GM20000 (cell line): ENCODE measurements around the gene DLX5.

Experiments used
- DNase-seq: peaks from one replicate; pipeline ENCODE4 v3.0.0; 2012; ENCODE audit warnings: low spot score
- TF ChIP-seq, protein P1 (sequence below): IDR thresholded peaks from 2 replicates; pipeline ENCODE4 v1.5.1; 2012; ENCODE audit warnings: mild to moderate bottlenecking, control low read depth; ENCODE audit errors: extremely low read depth, missing control alignments

The DLX5 gene

DNA sequence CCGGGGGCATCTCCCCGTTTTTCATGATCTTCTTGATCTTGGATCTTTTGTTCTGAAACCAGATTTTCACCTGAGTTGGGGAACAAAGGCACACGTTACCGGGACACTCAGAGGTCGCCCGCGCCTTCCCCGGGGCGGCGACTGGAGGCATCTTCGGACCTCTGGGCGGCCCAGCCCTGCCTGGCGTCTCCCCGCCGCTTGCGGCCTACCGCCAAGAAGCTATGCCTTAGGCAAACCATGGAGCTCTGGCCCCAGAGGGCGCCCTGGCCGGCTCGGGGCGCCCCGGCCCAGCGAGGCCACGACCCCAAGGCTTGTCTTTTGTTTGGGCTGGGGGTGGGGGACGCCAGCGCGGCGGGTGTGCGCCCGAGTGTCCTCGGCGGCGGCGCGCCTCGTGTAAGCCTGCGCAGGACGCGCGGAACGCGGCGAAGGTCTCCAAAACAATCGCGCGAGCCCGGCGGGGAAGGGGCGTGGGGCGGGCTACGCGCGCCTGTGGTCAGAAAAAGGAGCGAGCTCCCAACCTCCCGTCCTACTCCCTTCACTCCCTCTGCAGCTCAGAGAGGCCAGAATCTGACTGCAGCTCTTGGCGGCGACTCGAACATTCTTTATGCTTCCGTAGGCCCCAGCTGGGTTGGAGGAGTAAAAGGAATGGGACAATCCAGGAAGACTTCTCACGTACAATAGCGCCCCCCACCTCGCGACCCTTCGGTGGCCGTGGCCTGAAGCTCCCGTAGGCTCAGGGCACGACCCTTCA lies 3.5 kb downstream of the DLX5 start:
- TF ChIP-seq, protein P1, sequence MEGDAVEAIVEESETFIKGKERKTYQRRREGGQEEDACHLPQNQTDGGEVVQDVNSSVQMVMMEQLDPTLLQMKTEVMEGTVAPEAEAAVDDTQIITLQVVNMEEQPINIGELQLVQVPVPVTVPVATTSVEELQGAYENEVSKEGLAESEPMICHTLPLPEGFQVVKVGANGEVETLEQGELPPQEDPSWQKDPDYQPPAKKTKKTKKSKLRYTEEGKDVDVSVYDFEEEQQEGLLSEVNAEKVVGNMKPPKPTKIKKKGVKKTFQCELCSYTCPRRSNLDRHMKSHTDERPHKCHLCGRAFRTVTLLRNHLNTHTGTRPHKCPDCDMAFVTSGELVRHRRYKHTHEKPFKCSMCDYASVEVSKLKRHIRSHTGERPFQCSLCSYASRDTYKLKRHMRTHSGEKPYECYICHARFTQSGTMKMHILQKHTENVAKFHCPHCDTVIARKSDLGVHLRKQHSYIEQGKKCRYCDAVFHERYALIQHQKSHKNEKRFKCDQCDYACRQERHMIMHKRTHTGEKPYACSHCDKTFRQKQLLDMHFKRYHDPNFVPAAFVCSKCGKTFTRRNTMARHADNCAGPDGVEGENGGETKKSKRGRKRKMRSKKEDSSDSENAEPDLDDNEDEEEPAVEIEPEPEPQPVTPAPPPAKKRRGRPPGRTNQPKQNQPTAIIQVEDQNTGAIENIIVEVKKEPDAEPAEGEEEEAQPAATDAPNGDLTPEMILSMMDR, result no peak
- DNase-seq, result no peak

GRCh38 chr7:97020601-97020995 lies 4.0 kb downstream of the DLX5 start:
- DNase-seq, result no peak

DNA sequence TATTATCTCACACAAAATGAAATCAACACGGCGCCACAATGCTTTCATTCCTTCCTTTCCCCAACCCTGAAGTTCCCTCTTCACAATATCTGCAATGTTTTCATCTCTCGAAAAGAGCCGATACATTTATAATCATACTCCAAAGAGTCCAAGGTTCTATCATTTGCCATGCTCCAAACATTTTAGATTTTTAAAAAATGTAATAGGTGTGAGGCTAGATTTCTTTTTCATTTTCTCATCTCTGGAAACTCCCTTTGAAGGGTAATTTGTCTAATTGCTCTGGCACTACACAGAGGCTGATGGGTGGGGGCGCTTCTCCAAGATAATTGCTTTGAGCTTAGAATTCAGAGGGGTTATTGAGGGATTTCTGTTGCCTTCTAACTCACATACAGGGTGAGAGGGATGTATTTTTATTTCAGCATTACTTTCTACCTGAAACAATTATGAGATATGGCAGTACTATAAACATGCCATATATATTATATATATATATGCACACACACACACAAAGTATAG lies 4.9 kb downstream of the DLX5 start:
- TF ChIP-seq, protein P1, result no peak
- DNase-seq, result no peak

More at GRCh38 chr7:97020601-97020995, 4.0 kb downstream of the DLX5 start:
- TF ChIP-seq, protein P1, result no peak

- TF ChIP-seq, protein P1, result no peak
- DNase-seq, result no peak
Observed at GRCh38 chr7:97018791-97019531, 5.7 kb downstream of the DLX5 start.

GRCh38 chr7:97018126-97018601 lies 6.5 kb downstream of the DLX5 start:
- TF ChIP-seq, protein P1, result no peak
- DNase-seq, result no peak

DNA sequence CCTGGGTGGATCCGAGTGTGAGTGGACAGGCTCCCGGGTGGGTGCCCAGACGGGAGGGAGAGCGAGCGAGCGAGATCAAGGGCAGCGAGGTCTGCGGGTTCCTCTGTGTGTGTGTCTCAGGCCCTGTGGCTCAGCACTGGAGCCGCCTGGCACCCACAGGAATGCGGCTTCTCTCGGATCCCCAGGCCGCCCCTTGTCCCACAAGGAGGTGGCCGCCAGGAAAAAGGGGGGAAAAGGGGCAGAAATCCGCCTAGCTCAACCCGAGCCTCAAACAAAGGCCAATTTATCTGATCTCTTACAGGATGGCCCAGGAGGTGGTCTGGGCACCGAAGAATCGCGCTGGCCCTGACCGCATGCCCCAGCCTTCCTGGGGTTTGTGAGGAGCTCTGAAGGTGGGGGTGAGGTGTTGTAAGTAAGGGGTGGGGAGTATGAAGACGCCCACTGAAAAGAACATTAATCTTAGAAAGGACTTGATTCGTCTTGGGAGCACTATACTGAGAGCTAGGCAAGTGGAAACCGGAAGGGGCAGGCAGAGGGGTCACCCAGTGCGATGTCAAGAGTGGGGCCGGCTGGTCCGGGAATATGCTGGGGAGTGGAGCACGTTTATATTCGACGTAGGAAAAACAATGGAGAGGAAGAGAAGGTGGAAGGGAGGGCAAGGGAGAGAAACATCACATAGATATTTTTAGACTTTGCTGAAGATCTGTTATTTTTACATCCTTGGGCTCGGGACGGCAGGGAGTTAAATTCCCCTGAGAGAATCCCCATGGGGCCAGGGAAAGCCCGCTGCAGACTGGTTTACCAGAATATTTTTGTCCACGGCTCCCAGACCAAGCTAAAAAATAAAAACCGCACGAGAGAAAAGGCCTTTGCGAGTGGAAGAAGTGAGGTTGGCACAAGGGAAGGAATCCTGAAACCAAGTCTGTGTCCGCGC lies 7.2 kb downstream of the DLX5 start:
- no peak for DNase-seq
- TF ChIP-seq, protein P1, result no peak
